H9 (cell line): ENCODE results near the gene HLTF. TPM values are rescaled to one million over a fixed set of nuclear protein-coding genes. Genes with fewer than 3 reads are reported as not detected.

Experiments
- DNase-seq: peaks from one replicate; pipeline ENCODE4 v3.0.0-alpha.2; 2017
- H2AFZ ChIP-seq: one replicate; pipeline ENCODE4 v1.6.1; 2013; ENCODE audit warnings: mild to moderate bottlenecking, low read length, control low read depth, moderate library complexity
- H2AK5ac ChIP-seq: 2 replicates; pipeline ENCODE4 v1.6.1; 2013; ENCODE audit warnings: low read length, control low read depth, mixed read lengths; ENCODE audit not compliant: insufficient read length
- H2BK120ac ChIP-seq: one replicate; pipeline ENCODE4 v1.6.1; 2013; ENCODE audit warnings: low read depth, mild to moderate bottlenecking, low read length, control low read depth, inconsistent platforms; ENCODE audit not compliant: poor library complexity, severe bottlenecking
- H2BK12ac ChIP-seq: 2 replicates; pipeline ENCODE4 v1.6.1; 2013; ENCODE audit warnings: low read length, control low read depth, mixed read lengths, low read depth; ENCODE audit not compliant: insufficient read length
- H2BK15ac ChIP-seq: 2 replicates; pipeline ENCODE4 v1.6.1; 2013; ENCODE audit warnings: low read depth, low read length, control low read depth
- H2BK20ac ChIP-seq: one replicate; pipeline ENCODE4 v1.6.1; 2013; ENCODE audit warnings: low read depth, mild to moderate bottlenecking, low read length, control low read depth, inconsistent platforms; ENCODE audit not compliant: poor library complexity, severe bottlenecking
- H2BK5ac ChIP-seq: 2 replicates; pipeline ENCODE4 v1.6.1; 2013; ENCODE audit warnings: low read length, control low read depth, mixed read lengths; ENCODE audit not compliant: insufficient read length
- H3K14ac ChIP-seq: 2 replicates; pipeline ENCODE4 v1.6.1; 2013; ENCODE audit warnings: low read length, control low read depth; ENCODE audit not compliant: insufficient read depth
- H3K18ac ChIP-seq: 2 replicates; pipeline ENCODE4 v1.6.1; 2013; ENCODE audit warnings: low read depth, mild to moderate bottlenecking, mixed read lengths, low read length, control low read depth; ENCODE audit not compliant: insufficient read length
- H3K23ac ChIP-seq: 2 replicates; pipeline ENCODE4 v1.6.1; 2013; ENCODE audit warnings: low read length, control low read depth, mixed read lengths, low read depth; ENCODE audit not compliant: insufficient read length
- H3K23me2 ChIP-seq: 2 replicates; pipeline ENCODE4 v1.6.1; 2013; ENCODE audit warnings: low read depth, mild to moderate bottlenecking, mixed read lengths, low read length, control low read depth; ENCODE audit not compliant: insufficient read length, poor library complexity, severe bottlenecking
- H3K27ac ChIP-seq: 2 replicates; pipeline ENCODE4 v1.5.1; 2013; ENCODE audit warnings: low read length, control low read depth, mixed read lengths, low read depth; ENCODE audit not compliant: insufficient read length
- H3K27me3 ChIP-seq: 2 replicates; pipeline ENCODE4 v1.6.1; 2013; ENCODE audit warnings: low read length, control low read depth, inconsistent platforms; ENCODE audit not compliant: insufficient read depth
- H3K4ac ChIP-seq: 2 replicates; pipeline ENCODE4 v1.6.1; 2013; ENCODE audit warnings: low read depth, mild to moderate bottlenecking, control low read depth, inconsistent platforms, low read length, moderate library complexity
- H3K4me1 ChIP-seq: 2 replicates; pipeline ENCODE4 v1.6.1; 2013; ENCODE audit warnings: low read length, control low read depth, inconsistent platforms; ENCODE audit not compliant: insufficient read depth
- H3K4me2 ChIP-seq: 2 replicates; pipeline ENCODE4 v1.6.1; 2013; ENCODE audit warnings: low read length, control low read depth, mixed read lengths; ENCODE audit not compliant: insufficient read length, insufficient read depth
- H3K56ac ChIP-seq: 2 replicates; pipeline ENCODE4 v1.6.1; 2013; ENCODE audit warnings: low read depth, mild to moderate bottlenecking, mixed read lengths, low read length, control low read depth; ENCODE audit not compliant: insufficient read length
- H3K79me1 ChIP-seq: 2 replicates; pipeline ENCODE4 v1.6.1; 2013; ENCODE audit warnings: low read depth, mild to moderate bottlenecking, moderate library complexity, low read length, control low read depth, inconsistent platforms; ENCODE audit not compliant: insufficient read depth, poor library complexity, severe bottlenecking
- H3K79me2 ChIP-seq: 2 replicates; pipeline ENCODE4 v1.6.1; 2013; ENCODE audit warnings: low read length, control low read depth, inconsistent platforms; ENCODE audit not compliant: insufficient read depth
- H3K9ac ChIP-seq: 2 replicates; pipeline ENCODE4 v1.6.1; 2013; ENCODE audit warnings: low read length, control low read depth, mixed read lengths; ENCODE audit not compliant: insufficient read length; ENCODE audit errors: extremely low read depth
- H3K9me3 ChIP-seq: one replicate; pipeline ENCODE4 v1.6.1; 2013; ENCODE audit warnings: low read depth, low read length, inconsistent platforms; ENCODE audit not compliant: control insufficient read depth
- H3T11ph ChIP-seq: one replicate; pipeline ENCODE4 v1.6.1; 2013; ENCODE audit warnings: mild to moderate bottlenecking, low read length, control low read depth, inconsistent platforms
- H4K20me1 ChIP-seq: one replicate; pipeline ENCODE4 v1.6.1; 2013; ENCODE audit not compliant: control insufficient read depth, insufficient read length, insufficient read depth
- H4K5ac ChIP-seq: 2 replicates; pipeline ENCODE4 v1.6.1; 2013; ENCODE audit warnings: low read depth, mild to moderate bottlenecking, mixed read lengths, low read length, control low read depth; ENCODE audit not compliant: insufficient read length
- H4K8ac ChIP-seq: replicated peaks from 2 replicates; pipeline ENCODE4 v1.6.1; 2013; ENCODE audit warnings: low read length, control low read depth, mixed read lengths, low read depth; ENCODE audit not compliant: insufficient read length
- H4K91ac ChIP-seq: 2 replicates; pipeline ENCODE4 v1.6.1; 2013; ENCODE audit warnings: low read depth, mild to moderate bottlenecking, moderate library complexity, mixed read lengths, low read length, control low read depth; ENCODE audit not compliant: insufficient read length
- H3K27ac Mint-ChIP-seq, 3 experiments: 2 replicates in 2 of 3; 3 replicates in 1 of 3; pipeline ENCODE4 v1.8.0; 2020 to 2021; ENCODE audit warnings: mixed read lengths in 3 of 3, mild to moderate bottlenecking in 1 of 3, moderate library complexity in 1 of 3
- H3K27me3 Mint-ChIP-seq: 2 replicates; pipeline ENCODE4 v1.8.0; 2021; ENCODE audit warnings: low read depth, mild to moderate bottlenecking, moderate library complexity, mixed read lengths
- H3K36me3 Mint-ChIP-seq, 3 experiments: 2 replicates in 2 of 3; 3 replicates in 1 of 3; pipeline ENCODE4 v1.8.0; 2020 to 2021; ENCODE audit warnings: low read depth in 3 of 3, mixed read lengths in 3 of 3; ENCODE audit not compliant: insufficient read depth in 1 of 3
- H3K4me1 Mint-ChIP-seq, 2 experiments: 2 replicates each; pipeline ENCODE4 v1.8.0; 2020; ENCODE audit warnings: mixed read lengths in 2 of 2
- H3K4me3 Mint-ChIP-seq, 2 experiments: 2 replicates in 1 of 2; 3 replicates in 1 of 2; pipeline ENCODE4 v1.8.0; 2020 to 2021; ENCODE audit warnings: mild to moderate bottlenecking in 2 of 2, mixed read lengths in 2 of 2, moderate library complexity in 1 of 2
- H3K9me3 Mint-ChIP-seq, 2 experiments: 2 replicates in 1 of 2; 3 replicates in 1 of 2; pipeline ENCODE4 v1.8.0; 2020; ENCODE audit warnings: mild to moderate bottlenecking in 2 of 2, mixed read lengths in 2 of 2, moderate library complexity in 1 of 2
- WGBS: extraction: QIAGEN DNeasy Blood & Tissue Kit; methylation state at CpG from one replicate; pipeline ENCODE4 v1.1.7; 2013; ENCODE audit warnings: missing lambda C conversion rate, low lambda C conversion rate, mixed read lengths; ENCODE audit not compliant: insufficient read length; ENCODE audit errors: extremely low coverage; 5-methylcytosine and 5-hydroxymethylcytosine counted together
- total RNA-seq: library from RNA; stranded (reverse); gene quantifications from 2 replicates; pipeline ENCODE4 v1.2.1, GENCODE V29; 2021
- TF ChIP-seq, protein P1 (sequence below): fragments of 200-600 bp; sonication (generic); conservative IDR thresholded peaks from 3 replicates; pipeline ENCODE4 v1.8.0; 2021; ENCODE audit warnings: antibody characterized with exemption, mild to moderate bottlenecking

The HLTF gene
- total RNA-seq, 1 experiment from 2014 or later = 41.5 TPM

DNA sequence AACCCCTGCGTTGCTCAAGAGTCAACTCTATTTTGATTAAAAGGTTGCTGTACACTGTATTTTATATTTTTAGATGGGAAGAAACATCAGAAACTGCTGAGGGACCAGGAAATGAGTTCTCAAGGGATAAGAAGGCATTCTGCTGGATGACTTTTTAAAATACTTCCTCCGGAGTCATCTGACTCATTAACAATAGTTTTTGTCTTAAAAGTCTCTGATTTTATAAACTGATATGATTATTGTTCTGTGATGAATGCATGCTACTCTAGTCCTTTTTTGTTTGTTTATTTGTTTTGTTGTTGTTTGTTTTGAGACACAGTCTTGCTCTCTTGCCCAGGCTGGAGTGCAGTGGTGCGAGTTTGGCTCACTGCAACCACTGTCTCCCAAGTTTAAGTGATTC, 18.2 kb upstream of the HLTF start:
- H3K18ac ChIP-seq = no peak overlapping the region
- WGBS = no CpG with 5 or more reads among the region's 3 CpGs
- H3K56ac ChIP-seq = no peak overlapping the region
- H3K14ac ChIP-seq = no peak overlapping the region
- DNase-seq = no peak
- Mint-ChIP-seq H3K27ac (no peak overlapping the region), H3K27me3 (no peaks in the 10 kb centered on the region), H3K9me3 (peaks cover 18 to 28% of the 10 kb centered on the region in 2 experiments), H3K4me1 (no peaks in the 10 kb centered on the region), H3K36me3 (peaks cover 6 to 19% (median 16%) of the 10 kb centered on the region in 3 experiments; a peak in 6 of 7 replicates), H3K4me3 (no peak overlapping the region)
- H3K27ac ChIP-seq = no peak overlapping the region
- no peak overlapping the region for H4K5ac ChIP-seq
- no peak overlapping the region for H3K23ac ChIP-seq
- H3T11ph ChIP-seq = no peak overlapping the region
- TF ChIP-seq, protein P1, sequence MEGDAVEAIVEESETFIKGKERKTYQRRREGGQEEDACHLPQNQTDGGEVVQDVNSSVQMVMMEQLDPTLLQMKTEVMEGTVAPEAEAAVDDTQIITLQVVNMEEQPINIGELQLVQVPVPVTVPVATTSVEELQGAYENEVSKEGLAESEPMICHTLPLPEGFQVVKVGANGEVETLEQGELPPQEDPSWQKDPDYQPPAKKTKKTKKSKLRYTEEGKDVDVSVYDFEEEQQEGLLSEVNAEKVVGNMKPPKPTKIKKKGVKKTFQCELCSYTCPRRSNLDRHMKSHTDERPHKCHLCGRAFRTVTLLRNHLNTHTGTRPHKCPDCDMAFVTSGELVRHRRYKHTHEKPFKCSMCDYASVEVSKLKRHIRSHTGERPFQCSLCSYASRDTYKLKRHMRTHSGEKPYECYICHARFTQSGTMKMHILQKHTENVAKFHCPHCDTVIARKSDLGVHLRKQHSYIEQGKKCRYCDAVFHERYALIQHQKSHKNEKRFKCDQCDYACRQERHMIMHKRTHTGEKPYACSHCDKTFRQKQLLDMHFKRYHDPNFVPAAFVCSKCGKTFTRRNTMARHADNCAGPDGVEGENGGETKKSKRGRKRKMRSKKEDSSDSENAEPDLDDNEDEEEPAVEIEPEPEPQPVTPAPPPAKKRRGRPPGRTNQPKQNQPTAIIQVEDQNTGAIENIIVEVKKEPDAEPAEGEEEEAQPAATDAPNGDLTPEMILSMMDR = no peak
- H3K9me3 ChIP-seq = no peaks in the 10 kb centered on the region
- no peak overlapping the region for H4K8ac ChIP-seq
- H3K79me1 ChIP-seq = no peaks in the 10 kb centered on the region
- no peak overlapping the region for H2AFZ ChIP-seq
- no peaks in the 10 kb centered on the region for H3K79me2 ChIP-seq
- no peak overlapping the region for H2BK120ac ChIP-seq
- no peak overlapping the region for H2BK20ac ChIP-seq
- no peaks in the 10 kb centered on the region for H3K23me2 ChIP-seq
- no peak overlapping the region for H3K4ac ChIP-seq
- H3K27me3 ChIP-seq = no peaks in the 10 kb centered on the region
- H2AK5ac ChIP-seq = no peak overlapping the region
- no peak overlapping the region for H3K9ac ChIP-seq
- H2BK5ac ChIP-seq = no peak overlapping the region
- H2BK12ac ChIP-seq = no peak overlapping the region
- no peak overlapping the region for H2BK15ac ChIP-seq
- H4K91ac ChIP-seq = no peak overlapping the region
- no peaks in the 10 kb centered on the region for H4K20me1 ChIP-seq
- no peak overlapping the region for H3K4me2 ChIP-seq
- no peaks in the 10 kb centered on the region for H3K4me1 ChIP-seq
